HG02571 (cell line): ENCODE results near the gene JCAD.
"Not testable (repeated sequence)": the region's sequence is repeated elsewhere in the genome, so short reads cannot be mapped to it uniquely, and the experiment has no call there.

Experiments
- ATAC-seq: cut with Tn5 transposase; IDR thresholded peaks from one replicate; pipeline ENCODE4 v1.9.1; 2021; ENCODE audit warnings: mild to moderate bottlenecking, moderate library complexity; ENCODE audit not compliant: unreplicated experiment

Gene JCAD

GRCh38 chr10:29998142-29998808 lies 61.1 kb downstream of the JCAD start:
- ATAC-seq, result no peak

- no peak for ATAC-seq
Measured at GRCh38 chr10:29994811-29995210, 64.6 kb downstream of the JCAD start.

DNA sequence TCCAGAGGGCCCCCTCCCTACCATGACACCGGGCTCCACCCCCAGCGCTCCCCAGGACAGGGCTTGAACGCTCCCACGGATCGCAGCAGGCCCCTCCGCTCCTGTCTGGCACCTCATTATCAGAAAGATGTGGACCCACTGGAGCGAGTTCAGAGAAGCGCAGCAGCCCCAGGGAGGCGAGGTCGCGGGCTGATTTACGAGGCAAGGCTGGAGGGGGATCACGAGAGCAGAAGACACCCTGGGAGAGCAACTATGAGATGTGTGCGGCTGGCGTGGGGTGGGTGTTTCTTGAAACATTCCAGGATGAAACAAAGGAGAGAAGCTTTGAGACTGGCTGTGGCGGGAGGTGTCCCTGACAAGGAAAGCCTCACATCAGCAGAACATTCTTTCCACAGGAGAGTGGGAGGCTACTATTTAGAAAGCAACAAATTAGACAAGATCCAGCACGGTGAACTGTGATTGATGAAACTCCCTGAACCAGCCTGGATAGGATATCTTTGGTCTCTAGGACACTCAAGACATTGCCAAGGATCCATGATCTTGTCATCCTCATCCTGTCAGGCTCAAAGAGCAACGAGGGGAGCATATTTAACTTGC lies 66.0 kb downstream of the JCAD start:
- no peak for ATAC-seq

GRCh38 chr10:29992914-29993313 lies 66.5 kb downstream of the JCAD start:
- ATAC-seq, result no peak

- no peak for ATAC-seq
Measured at GRCh38 chr10:29991382-29991781, 68.0 kb downstream of the JCAD start.

- no peak for ATAC-seq
Measured at GRCh38 chr10:29987471-29987870, 71.9 kb downstream of the JCAD start.

GRCh38 chr10:29982997-29983648 lies 76.3 kb downstream of the JCAD start:
- no peak for ATAC-seq

- no peak for ATAC-seq
Measured at GRCh38 chr10:29981510-29981909, 77.9 kb downstream of the JCAD start.

DNA sequence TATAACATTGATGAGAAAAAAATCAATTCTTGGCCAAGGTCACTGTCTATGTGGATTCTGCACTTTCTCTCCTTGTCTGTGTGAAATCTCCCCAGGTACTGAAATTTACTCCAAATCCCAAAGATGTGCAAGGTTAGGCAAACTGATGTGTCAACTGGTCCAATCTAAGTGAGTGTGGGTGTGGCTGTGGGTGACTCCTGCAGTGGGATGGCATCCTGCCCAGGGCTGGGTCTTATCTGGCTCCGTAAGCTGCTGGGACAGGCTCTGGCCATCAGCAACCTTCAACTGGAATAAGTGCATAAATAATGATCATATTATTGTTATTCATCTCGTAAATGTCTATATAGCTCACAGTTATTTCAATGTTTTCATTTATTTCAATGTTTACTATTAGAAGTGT lies 79.3 kb downstream of the JCAD start:
- ATAC-seq, result no peak

DNA sequence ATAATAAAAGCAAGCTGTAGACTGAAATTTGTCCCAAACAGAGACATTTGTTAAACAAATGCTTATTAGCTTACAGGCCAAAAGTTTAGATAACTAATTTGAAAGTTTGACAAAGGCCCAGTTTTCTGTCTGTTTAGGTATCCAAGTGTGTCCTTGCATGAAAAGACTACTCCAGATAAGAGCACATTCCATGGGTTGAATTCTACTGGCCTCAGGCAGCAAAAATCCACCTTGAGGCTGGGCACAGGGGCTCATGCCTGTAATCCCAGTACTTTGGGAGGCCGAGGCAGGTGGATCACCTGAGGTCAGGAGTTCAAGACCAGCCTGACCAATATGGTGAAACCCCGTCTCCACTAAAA lies 80.0 kb downstream of the JCAD start:
- ATAC-seq, result not testable (repeated sequence)

- ATAC-seq, result no peak
Measured at GRCh38 chr10:29977171-29977570, 82.2 kb downstream of the JCAD start.

DNA sequence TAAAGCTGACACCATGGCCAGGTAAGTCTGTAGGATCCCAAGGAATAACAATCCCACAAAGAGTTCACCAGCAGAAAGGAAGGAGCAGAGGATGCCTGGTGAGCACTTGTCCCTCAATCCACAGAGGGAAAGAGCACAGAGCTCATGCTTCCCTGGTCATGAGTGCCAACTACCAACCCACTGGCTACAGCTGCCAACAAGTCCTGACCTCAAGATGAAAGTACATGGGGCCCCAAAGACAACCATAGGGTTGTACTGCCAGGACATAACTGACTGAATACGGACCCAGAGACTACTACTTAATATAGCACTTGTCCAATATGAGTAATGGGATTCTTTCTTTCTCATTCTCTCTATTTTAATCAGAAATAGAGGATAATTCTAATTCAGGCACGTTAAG lies 83.3 kb downstream of the JCAD start:
- ATAC-seq, result no peak

GRCh38 chr10:29974773-29975172 lies 84.6 kb downstream of the JCAD start:
- no peak for ATAC-seq

DNA sequence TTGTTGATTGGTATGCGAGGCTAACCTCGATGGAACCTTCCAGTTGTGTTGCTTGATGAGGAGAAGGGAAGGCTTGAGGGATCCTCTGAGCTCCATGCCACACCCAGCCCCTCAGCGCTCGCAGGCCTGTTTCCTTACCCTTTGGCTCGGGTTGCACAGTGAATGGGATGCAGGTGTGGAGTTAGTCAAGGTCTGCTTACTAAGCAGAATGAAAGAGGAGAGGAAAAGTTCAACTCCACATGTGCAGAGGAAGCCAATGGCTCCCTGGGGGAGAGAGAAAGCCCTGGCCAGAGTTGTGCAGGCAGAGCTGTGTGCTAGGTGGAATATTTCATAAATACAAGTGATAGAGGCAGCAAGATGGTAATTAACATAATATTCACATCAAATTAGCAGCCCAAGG lies 85.5 kb downstream of the JCAD start:
- ATAC-seq, result no peak

DNA sequence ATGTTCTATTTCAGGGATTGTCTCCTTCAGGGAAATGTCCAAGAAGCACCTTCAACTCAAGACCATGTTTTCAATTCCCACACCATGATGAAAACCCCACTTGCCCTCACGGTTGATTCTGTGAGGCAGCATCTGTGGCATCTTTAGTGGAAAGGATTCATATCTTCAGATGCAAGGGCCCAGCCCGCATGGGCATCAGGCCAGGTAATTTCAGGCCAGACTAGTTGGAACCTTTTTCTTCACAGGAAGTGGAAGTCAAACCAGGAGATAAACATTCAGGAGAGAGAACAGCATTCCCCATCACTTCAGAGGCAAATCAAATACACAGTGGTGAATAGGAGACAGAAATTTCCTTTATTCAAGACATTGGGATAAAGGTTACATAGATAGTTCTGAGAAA lies 88.8 kb downstream of the JCAD start:
- ATAC-seq, result no peak

DNA sequence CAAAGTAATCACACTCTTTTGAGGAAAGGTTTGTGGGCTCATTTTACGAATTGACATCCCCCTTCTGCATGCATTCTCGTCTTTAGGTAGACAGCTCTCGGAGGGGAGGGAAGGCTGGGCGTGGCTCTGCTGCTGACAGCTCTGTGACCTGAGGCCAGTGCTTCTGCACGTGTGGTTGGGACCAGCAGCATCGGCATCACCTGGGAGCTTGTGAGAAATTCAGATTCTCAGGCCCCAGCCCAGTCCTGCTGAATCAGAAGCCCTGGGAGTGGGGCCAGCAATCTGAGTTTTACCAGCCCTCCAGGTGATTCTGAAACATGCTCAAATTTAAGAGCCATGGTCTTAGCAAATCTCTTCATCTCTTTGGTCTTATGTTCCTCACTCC lies 89.4 kb downstream of the JCAD start:
- ATAC-seq, result no peak

- no peak for ATAC-seq
Measured at GRCh38 chr10:29969255-29970011, 90.0 kb downstream of the JCAD start.

GRCh38 chr10:29968585-29968984 lies 90.8 kb downstream of the JCAD start:
- no peak for ATAC-seq

GRCh38 chr10:29966269-29966668 lies 93.1 kb downstream of the JCAD start:
- no peak for ATAC-seq
